IMR-90 (cell line): ENCODE results near the gene DIRAS3. TPM values are rescaled to one million over a fixed set of nuclear protein-coding genes. Genes with fewer than 3 reads are reported as not detected.

Experiments used
- ATAC-seq: fragments of 200-7000 bp; cut with Tn5 transposase; 2 replicates; pipeline ENCODE4 v1.9.1; 2020; ENCODE audit warnings: low read depth, mild to moderate bottlenecking, moderate library complexity
- BruUV-seq: library from RNA; stranded (reverse); fragments of 400-500 nt; replicated peaks from 2 replicates; lab custom pipeline; 2021; lab: Mats Ljungman, UMichigan
- CTCF ChIA-PET: fragments of 300-600 bp; formaldehyde crosslinking; extraction: SDS; loops from one replicate; lab custom pipeline; 2021; ENCODE audit warnings: antibody characterized with exemption; lab: Yijun Ruan, JAX
- POLR2A ChIA-PET: fragments of 300-600 bp; sonication (Branson Sonifier 250); formaldehyde crosslinking; loops from one replicate; lab custom pipeline; 2022; ENCODE audit warnings: antibody characterized with exemption; ENCODE audit not compliant: unreplicated experiment; lab: Charles Lee
- DNase-seq: peaks from one replicate; pipeline ENCODE4 v3.0.0; 2013
- H2AFZ ChIP-seq: replicated peaks from 2 replicates; pipeline ENCODE3; 2013; ENCODE audit warnings: low read length, mild to moderate bottlenecking; ENCODE audit not compliant: poor library complexity
- H2AK5ac ChIP-seq: 2 replicates; pipeline ENCODE4 v1.6.1; 2013; ENCODE audit warnings: low read depth, low read length, inconsistent platforms
- H2AK9ac ChIP-seq: replicated peaks from 2 replicates; pipeline ENCODE3; 2013; ENCODE audit warnings: mild to moderate bottlenecking, low read depth, low read length, moderate library complexity; ENCODE audit not compliant: poor library complexity
- H2BK120ac ChIP-seq: 2 replicates; pipeline ENCODE4 v1.6.1; 2013; ENCODE audit warnings: low read depth, low read length, inconsistent platforms
- H2BK15ac ChIP-seq: 3 replicates; pipeline ENCODE4 v1.6.1; 2013; ENCODE audit warnings: low read depth, low read length, inconsistent platforms
- H2BK20ac ChIP-seq: 2 replicates; pipeline ENCODE4 v1.6.1; 2013; ENCODE audit warnings: low read depth, mild to moderate bottlenecking, inconsistent platforms, low read length, moderate library complexity
- H2BK5ac ChIP-seq: 2 replicates; pipeline ENCODE4 v1.6.1; 2013; ENCODE audit warnings: mild to moderate bottlenecking, low read depth, low read length, inconsistent platforms; ENCODE audit not compliant: poor library complexity, severe bottlenecking
- H3K14ac ChIP-seq: replicated peaks from 2 replicates; pipeline ENCODE4 v1.6.1; 2013; ENCODE audit warnings: low read depth, low read length, inconsistent platforms
- H3K18ac ChIP-seq: 2 replicates; pipeline ENCODE4 v1.6.1; 2013; ENCODE audit warnings: low read depth, low read length, control low read depth
- H3K23ac ChIP-seq: 2 replicates; pipeline ENCODE4 v1.6.1; 2013; ENCODE audit warnings: low read depth, low read length, inconsistent platforms
- H3K27ac ChIP-seq: 2 replicates; pipeline ENCODE4 v1.5.1; 2013; ENCODE audit warnings: mild to moderate bottlenecking, control low read depth, low read length; ENCODE audit not compliant: insufficient read depth
- H3K27me3 ChIP-seq: 2 replicates; pipeline ENCODE4 v1.6.1; 2013; ENCODE audit warnings: low read length; ENCODE audit not compliant: control insufficient read depth, insufficient read depth
- H3K36me3 ChIP-seq: 2 replicates; pipeline ENCODE4 v1.6.1; 2013; ENCODE audit warnings: low read length, mixed read lengths; ENCODE audit not compliant: control insufficient read depth, insufficient read depth
- H3K4ac ChIP-seq: 2 replicates; pipeline ENCODE4 v1.6.1; 2013; ENCODE audit warnings: low read depth, low read length, inconsistent platforms
- H3K4me1 ChIP-seq: 2 replicates; pipeline ENCODE4 v1.6.1; 2013; ENCODE audit warnings: low read length, mixed read lengths; ENCODE audit not compliant: control insufficient read depth, insufficient read depth
- H3K4me2 ChIP-seq: 2 replicates; pipeline ENCODE4 v1.6.1; 2013; ENCODE audit warnings: low read depth, mild to moderate bottlenecking, control low read depth, low read length, moderate library complexity
- H3K4me3 ChIP-seq: 2 replicates; pipeline ENCODE4 v1.5.1; 2013; ENCODE audit warnings: low read depth, mild to moderate bottlenecking, control low read depth, low read length, moderate library complexity; ENCODE audit not compliant: insufficient read depth
- H3K56ac ChIP-seq: 2 replicates; pipeline ENCODE4 v1.6.1; 2013; ENCODE audit warnings: low read length, inconsistent platforms; ENCODE audit not compliant: insufficient read depth; ENCODE audit errors: extremely low read depth
- H3K79me1 ChIP-seq, 2 experiments: 2 replicates each; pipeline ENCODE4 v1.6.1; 2013; ENCODE audit warnings: low read length in 2 of 2, inconsistent platforms in 1 of 2, low read depth in 1 of 2
- H3K9ac ChIP-seq: 2 replicates; pipeline ENCODE4 v1.6.1; 2013; ENCODE audit warnings: low read depth, low read length, control low read depth
- H3K9me1 ChIP-seq: 2 replicates; pipeline ENCODE4 v1.6.1; 2013; ENCODE audit warnings: low read length, inconsistent platforms; ENCODE audit not compliant: insufficient read depth
- H3K9me3 ChIP-seq: 2 replicates; pipeline ENCODE4 v1.6.1; 2013; ENCODE audit warnings: low read length; ENCODE audit not compliant: control insufficient read depth, insufficient read depth
- H4K20me1 ChIP-seq: 2 replicates; pipeline ENCODE4 v1.6.1; 2013; ENCODE audit warnings: low read length, inconsistent platforms; ENCODE audit not compliant: insufficient read depth
- H4K5ac ChIP-seq: 2 replicates; pipeline ENCODE4 v1.6.1; 2013; ENCODE audit warnings: mild to moderate bottlenecking, low read depth, low read length, control low read depth
- H4K8ac ChIP-seq, 2 experiments: 2 replicates each; pipeline ENCODE4 v1.6.1; 2013; ENCODE audit warnings: low read depth in 2 of 2, low read length in 2 of 2, control low read depth in 1 of 2, inconsistent platforms in 1 of 2
- H4K91ac ChIP-seq: 2 replicates; pipeline ENCODE4 v1.6.1; 2013; ENCODE audit warnings: low read depth, low read length, inconsistent platforms; ENCODE audit not compliant: insufficient read depth
- FOS ChIP-seq: fragments of 150-350 bp; IDR thresholded peaks from 2 replicates; pipeline ENCODE4 v1.6.1; 2016; ENCODE audit warnings: low read depth, low read length
- MAFK ChIP-seq: IDR thresholded peaks from 2 replicates; pipeline ENCODE4 v1.6.1; 2012; ENCODE audit warnings: low read depth, low read length, improper control_type of control experiment
- MAZ ChIP-seq: IDR thresholded peaks from 2 replicates; pipeline ENCODE4 v1.6.1; 2012; ENCODE audit warnings: low read depth, mild to moderate bottlenecking, low read length, improper control_type of control experiment, moderate library complexity, borderline replicate concordance
- RAD21 ChIP-seq: IDR thresholded peaks from 2 replicates; pipeline ENCODE4 v1.6.1; 2012; ENCODE audit warnings: low read length, improper control_type of control experiment
- dilution Hi-C: fragments of 300-500 bp; cut with HindIII; formaldehyde crosslinking; loops from one replicate; pipeline ENCODE4 v1.14.3; 2018; ENCODE audit warnings: low sequenced_read_pairs; ENCODE audit not compliant: unreplicated experiment
- in situ Hi-C: fragments of 300-500 bp; cut with MboI; formaldehyde crosslinking; loops from 3 replicates; pipeline ENCODE4 v1.14.3; 2019; ENCODE audit warnings: low sequenced_read_pairs, inconsistent platforms, mixed read lengths
- intact Hi-C: fragments of 100-400 bp; cut with micrococcal nuclease; formaldehyde crosslinking; loops from 2 replicates; pipeline ENCODE4 v1.10.0; 2022
- polyA plus RNA-seq, 3 experiments: library from polyadenylated mRNA; depleted of rRNA; stranded (reverse); fragments of >200 nt; gene quantifications; 2 replicates each; pipeline ENCODE4 v1.2.3, GENCODE V29; 2012; ENCODE audit warnings: low replicate concordance in 1 of 3
- total RNA-seq: library from RNA; depleted of rRNA; stranded (reverse); fragments of >200 nt; gene quantifications from 2 replicates; pipeline ENCODE4 v1.2.3, GENCODE V29; 2012

The DIRAS3 gene
- total and polyA plus RNA-seq, 2 of the 4 experiments (the other 2 are of a cell fraction) = 8.6 to 14.6 TPM

- H3K9ac ChIP-seq = no peak overlapping the region
- H4K91ac ChIP-seq = no peak overlapping the region
- TF ChIP-seq RAD21 (no peak), MAZ (no peak), FOS (no peak), MAFK (no peak)
- no peaks in the 10 kb centered on the region for H3K36me3 ChIP-seq
- H3K23ac ChIP-seq = no peak overlapping the region
- H3K27me3 ChIP-seq = no peaks in the 10 kb centered on the region
- H2BK20ac ChIP-seq = no peak overlapping the region
- ChIA-PET POLR2A (no interaction called here), CTCF (interaction anchor here (1.3 kb wide), 1 partner anchor 10 kb away, joined by 4 read pairs; no protein-coding TSS in a partner anchor)
- H3K4me3 ChIP-seq = no peak overlapping the region
- H2BK120ac ChIP-seq = no peak overlapping the region
- no peaks in the 10 kb centered on the region for H3K9me1 ChIP-seq
- no peak overlapping the region for H3K27ac ChIP-seq
- no peak overlapping the region for H2BK15ac ChIP-seq
- H3K4ac ChIP-seq = no peak overlapping the region
- no TSS peak for BruUV-seq
- intact Hi-C loops (no loop called here), in situ Hi-C loops (no loop called here), dilution Hi-C loops (no loop called here)
- no peak overlapping the region for H3K56ac ChIP-seq
- H3K14ac ChIP-seq = no peak overlapping the region
- H2AK9ac ChIP-seq = no peak overlapping the region
- H4K5ac ChIP-seq = no peak overlapping the region
- no peak for DNase-seq
- H4K20me1 ChIP-seq = no peaks in the 10 kb centered on the region; the same call in 1 of the 2 replicates
- H3K79me1 ChIP-seq = no peaks in the 10 kb centered on the region
- H3K9me3 ChIP-seq = no peaks in the 10 kb centered on the region; the same call in 1 of the 2 replicates
- no peak overlapping the region for H2AK5ac ChIP-seq
- peak; percentile 29; the same call in 1 of the 2 replicates for ATAC-seq
- H3K4me1 ChIP-seq = no peaks in the 10 kb centered on the region
- H3K4me2 ChIP-seq = no peak overlapping the region
- no peak overlapping the region for H2BK5ac ChIP-seq
- no peak overlapping the region for H3K18ac ChIP-seq
- no peak overlapping the region for H2AFZ ChIP-seq
- H4K8ac ChIP-seq = no peak overlapping the region
These were observed 43.3 kb upstream of the DIRAS3 start for GRCh38 chr1:68093737-68094136.
